SK-N-SH treated with all-trans-retinoic acid at 6 μM for 48 hours (cell line): ENCODE results near the gene AKAP13.

Experiments used
- ATAC-seq: fragments of 200-7000 bp; cut with Tn5 transposase; 3 replicates; pipeline ENCODE4 v1.9.1; 2020; ENCODE audit warnings: mild to moderate bottlenecking, moderate library complexity
- ARNTL ChIP-seq: fragments of 450-650 bp; formaldehyde crosslinking; IDR thresholded peaks from 2 replicates; pipeline ENCODE4 v1.5.0; 2020; ENCODE audit warnings: low read depth, mild to moderate bottlenecking, moderate library complexity, borderline replicate concordance
- BACH2 ChIP-seq: fragments of 250-450 bp; sonication (Bioruptor Pico); IDR thresholded peaks from 2 replicates; pipeline ENCODE4 v1.9.0; 2021; ENCODE audit warnings: mild to moderate bottlenecking, borderline replicate concordance
- ESRRG ChIP-seq: fragments of 250-450 bp; sonication (Bioruptor Pico); IDR thresholded peaks from 2 replicates; pipeline ENCODE4 v1.6.1; 2021; ENCODE audit warnings: mild to moderate bottlenecking
- GLIS3 ChIP-seq: fragments of 250-450 bp; sonication (Bioruptor Pico); IDR thresholded peaks from 2 replicates; pipeline ENCODE4 v1.5.0; 2020; ENCODE audit warnings: mild to moderate bottlenecking, moderate library complexity
- ISL1 ChIP-seq: fragments of 250-450 bp; sonication (Bioruptor Pico); IDR thresholded peaks from 2 replicates; pipeline ENCODE4 v2.1.2; 2022; ENCODE audit warnings: mild to moderate bottlenecking, moderate library complexity
- OSR1 ChIP-seq: fragments of 250-450 bp; sonication (Bioruptor Pico); IDR thresholded peaks from 2 replicates; pipeline ENCODE4 v1.8.0; 2022; ENCODE audit warnings: moderate library complexity, mild to moderate bottlenecking, inconsistent platforms
- PPARA ChIP-seq: fragments of 250-450 bp; sonication (Bioruptor Pico); IDR thresholded peaks from 2 replicates; pipeline ENCODE4 v1.5.0; 2020; ENCODE audit warnings: mild to moderate bottlenecking, borderline replicate concordance
- RARB ChIP-seq: fragments of 250-450 bp; sonication (Bioruptor Pico); IDR thresholded peaks from 2 replicates; pipeline ENCODE4 v1.8.0; 2021; ENCODE audit warnings: mild to moderate bottlenecking, moderate library complexity
- SNAI2 ChIP-seq: fragments of 250-450 bp; sonication (Bioruptor Pico); IDR thresholded peaks from 2 replicates; pipeline ENCODE4 v1.5.0; 2020; ENCODE audit warnings: mild to moderate bottlenecking, moderate library complexity
- TCF4 ChIP-seq: fragments of 250-450 bp; sonication (Bioruptor Pico); IDR thresholded peaks from 2 replicates; pipeline ENCODE4 v1.8.0; 2021; ENCODE audit warnings: mild to moderate bottlenecking, moderate library complexity, borderline replicate concordance
- TOX ChIP-seq: fragments of 250-450 bp; sonication (Bioruptor Pico); IDR thresholded peaks from 2 replicates; pipeline ENCODE4 v1.8.0; 2021; ENCODE audit warnings: mild to moderate bottlenecking, moderate library complexity, borderline replicate concordance
- ZC3H10 ChIP-seq: fragments of 250-450 bp; sonication (Bioruptor Pico); IDR thresholded peaks from 2 replicates; pipeline ENCODE4 v1.5.1; 2021; ENCODE audit warnings: mild to moderate bottlenecking, moderate library complexity
- ZFP3 ChIP-seq: fragments of 250-450 bp; sonication (Bioruptor Pico); IDR thresholded peaks from 2 replicates; pipeline ENCODE4 v1.5.0; 2020; ENCODE audit warnings: mild to moderate bottlenecking, moderate library complexity
- ZFP30 ChIP-seq: fragments of 450-650 bp; formaldehyde crosslinking; IDR thresholded peaks from 2 replicates; pipeline ENCODE4 v1.5.0; 2022; ENCODE audit warnings: mild to moderate bottlenecking, moderate library complexity
- ZNF565 ChIP-seq: fragments of 450-650 bp; formaldehyde crosslinking; conservative IDR thresholded peaks from 2 replicates; pipeline ENCODE4 v1.5.0; 2020; ENCODE audit warnings: low read depth, mild to moderate bottlenecking, moderate library complexity
- ZNF8 ChIP-seq: fragments of 450-650 bp; formaldehyde crosslinking; IDR thresholded peaks from 2 replicates; pipeline ENCODE4 v1.5.0; 2020; ENCODE audit warnings: mild to moderate bottlenecking, moderate library complexity
- TF ChIP-seq, protein P1 (sequence below): fragments of 250-450 bp; sonication (Bioruptor Pico); IDR thresholded peaks from 2 replicates; pipeline ENCODE4 v1.5.0; 2020; ENCODE audit warnings: mild to moderate bottlenecking, moderate library complexity
- TF ChIP-seq, protein P2 (sequence below): fragments of 250-450 bp; sonication (Bioruptor Pico); IDR thresholded peaks from 2 replicates; pipeline ENCODE4 v1.8.0; 2020; ENCODE audit warnings: mild to moderate bottlenecking, moderate library complexity, borderline replicate concordance
- TF ChIP-seq, protein P3 (sequence below): fragments of 250-450 bp; sonication (Bioruptor Pico); IDR thresholded peaks from 2 replicates; pipeline ENCODE4 v1.5.1; 2020; ENCODE audit warnings: low read depth, mild to moderate bottlenecking, moderate library complexity
- TF ChIP-seq, protein P4 (sequence below): fragments of 250-450 bp; sonication (Bioruptor Pico); IDR thresholded peaks from 2 replicates; pipeline ENCODE4 v1.5.1; 2021; ENCODE audit warnings: mild to moderate bottlenecking, moderate library complexity
- TF ChIP-seq, protein P5 (sequence below): fragments of 250-450 bp; sonication (Bioruptor Pico); IDR thresholded peaks from 2 replicates; pipeline ENCODE4 v1.8.0; 2021; ENCODE audit warnings: low read depth, mild to moderate bottlenecking, moderate library complexity, borderline replicate concordance

Gene AKAP13

DNA sequence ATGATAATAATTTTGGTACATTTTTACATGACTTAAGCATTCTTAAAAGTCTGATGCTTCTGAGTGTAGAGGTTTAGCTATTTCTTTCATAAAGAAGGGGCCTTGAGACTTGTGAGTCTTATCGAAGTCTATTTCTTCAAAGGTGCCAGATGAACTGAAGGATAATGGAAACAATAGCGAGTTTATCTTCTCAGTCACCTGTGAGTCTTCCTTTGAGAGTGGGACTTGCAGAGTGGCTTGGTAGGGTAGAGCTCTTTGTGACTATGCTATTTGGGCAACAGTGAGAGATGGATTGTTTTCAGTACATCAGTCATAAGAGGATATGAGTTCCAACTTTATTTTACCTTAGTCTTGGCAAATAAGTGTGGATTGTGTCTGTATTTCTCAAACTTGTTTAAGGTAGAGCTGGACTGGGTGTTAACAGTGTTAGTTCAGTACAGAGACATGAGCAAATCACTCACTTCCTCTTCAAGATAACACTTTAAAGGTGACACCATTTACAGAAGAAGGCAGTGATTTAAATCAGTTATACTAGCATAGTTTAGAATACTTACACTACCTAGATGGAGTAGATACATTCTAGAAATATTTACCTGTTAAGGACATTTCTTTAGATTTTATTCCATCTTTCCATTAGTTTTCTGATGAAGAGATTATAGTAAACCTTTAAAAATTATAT is 3.2 kb downstream of the AKAP13 start (continued):
- TF ChIP-seq, protein P1, sequence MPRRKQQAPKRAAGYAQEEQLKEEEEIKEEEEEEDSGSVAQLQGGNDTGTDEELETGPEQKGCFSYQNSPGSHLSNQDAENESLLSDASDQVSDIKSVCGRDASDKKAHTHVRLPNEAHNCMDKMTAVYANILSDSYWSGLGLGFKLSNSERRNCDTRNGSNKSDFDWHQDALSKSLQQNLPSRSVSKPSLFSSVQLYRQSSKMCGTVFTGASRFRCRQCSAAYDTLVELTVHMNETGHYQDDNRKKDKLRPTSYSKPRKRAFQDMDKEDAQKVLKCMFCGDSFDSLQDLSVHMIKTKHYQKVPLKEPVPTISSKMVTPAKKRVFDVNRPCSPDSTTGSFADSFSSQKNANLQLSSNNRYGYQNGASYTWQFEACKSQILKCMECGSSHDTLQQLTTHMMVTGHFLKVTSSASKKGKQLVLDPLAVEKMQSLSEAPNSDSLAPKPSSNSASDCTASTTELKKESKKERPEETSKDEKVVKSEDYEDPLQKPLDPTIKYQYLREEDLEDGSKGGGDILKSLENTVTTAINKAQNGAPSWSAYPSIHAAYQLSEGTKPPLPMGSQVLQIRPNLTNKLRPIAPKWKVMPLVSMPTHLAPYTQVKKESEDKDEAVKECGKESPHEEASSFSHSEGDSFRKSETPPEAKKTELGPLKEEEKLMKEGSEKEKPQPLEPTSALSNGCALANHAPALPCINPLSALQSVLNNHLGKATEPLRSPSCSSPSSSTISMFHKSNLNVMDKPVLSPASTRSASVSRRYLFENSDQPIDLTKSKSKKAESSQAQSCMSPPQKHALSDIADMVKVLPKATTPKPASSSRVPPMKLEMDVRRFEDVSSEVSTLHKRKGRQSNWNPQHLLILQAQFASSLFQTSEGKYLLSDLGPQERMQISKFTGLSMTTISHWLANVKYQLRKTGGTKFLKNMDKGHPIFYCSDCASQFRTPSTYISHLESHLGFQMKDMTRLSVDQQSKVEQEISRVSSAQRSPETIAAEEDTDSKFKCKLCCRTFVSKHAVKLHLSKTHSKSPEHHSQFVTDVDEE (CRISPR knock-in tag): no peak
- no peak for TF ChIP-seq ZFP3
- TF ChIP-seq, protein P2, sequence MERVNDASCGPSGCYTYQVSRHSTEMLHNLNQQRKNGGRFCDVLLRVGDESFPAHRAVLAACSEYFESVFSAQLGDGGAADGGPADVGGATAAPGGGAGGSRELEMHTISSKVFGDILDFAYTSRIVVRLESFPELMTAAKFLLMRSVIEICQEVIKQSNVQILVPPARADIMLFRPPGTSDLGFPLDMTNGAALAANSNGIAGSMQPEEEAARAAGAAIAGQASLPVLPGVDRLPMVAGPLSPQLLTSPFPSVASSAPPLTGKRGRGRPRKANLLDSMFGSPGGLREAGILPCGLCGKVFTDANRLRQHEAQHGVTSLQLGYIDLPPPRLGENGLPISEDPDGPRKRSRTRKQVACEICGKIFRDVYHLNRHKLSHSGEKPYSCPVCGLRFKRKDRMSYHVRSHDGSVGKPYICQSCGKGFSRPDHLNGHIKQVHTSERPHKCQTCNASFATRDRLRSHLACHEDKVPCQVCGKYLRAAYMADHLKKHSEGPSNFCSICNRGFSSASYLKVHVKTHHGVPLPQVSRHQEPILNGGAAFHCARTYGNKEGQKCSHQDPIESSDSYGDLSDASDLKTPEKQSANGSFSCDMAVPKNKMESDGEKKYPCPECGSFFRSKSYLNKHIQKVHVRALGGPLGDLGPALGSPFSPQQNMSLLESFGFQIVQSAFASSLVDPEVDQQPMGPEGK (CRISPR knock-in tag): no peak
- no peak for TF ChIP-seq ZNF565

DNA sequence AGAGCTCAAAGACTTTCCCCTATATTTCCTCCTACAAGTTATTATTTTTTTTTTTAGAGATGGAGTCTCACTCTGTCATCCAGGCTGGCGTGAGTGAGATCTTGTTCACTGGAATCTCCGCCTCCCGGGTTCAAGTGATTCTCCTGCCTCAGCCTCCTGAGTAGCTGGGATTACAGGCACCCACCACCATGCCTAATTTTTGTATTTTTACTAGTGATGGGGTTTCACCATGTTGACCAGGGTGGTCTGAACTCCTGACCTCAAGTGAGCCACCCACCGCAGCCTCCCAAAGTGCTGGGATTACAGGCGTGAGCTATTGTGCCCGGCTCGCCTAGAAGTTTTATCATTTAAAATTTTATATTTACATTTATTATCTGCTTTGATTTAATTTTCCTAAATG is 5.9 kb downstream of the AKAP13 start:
- no peak for TF ChIP-seq ISL1 (CRISPR knock-in tag)
- no peak for TF ChIP-seq ARNTL (CRISPR knock-in tag)
- no peak for TF ChIP-seq ZFP30 (CRISPR knock-in tag)
- TF ChIP-seq GLIS3 (CRISPR knock-in tag): no peak
- TF ChIP-seq ZC3H10 (CRISPR knock-in tag): no peak
- no peak for TF ChIP-seq ZNF8 (CRISPR knock-in tag)
- TF ChIP-seq SNAI2 (CRISPR knock-in tag): no peak
- TF ChIP-seq, protein P2 (CRISPR knock-in tag): no peak
- TF ChIP-seq RARB: no peak
- TF ChIP-seq OSR1: no peak
- TF ChIP-seq, protein P3, sequence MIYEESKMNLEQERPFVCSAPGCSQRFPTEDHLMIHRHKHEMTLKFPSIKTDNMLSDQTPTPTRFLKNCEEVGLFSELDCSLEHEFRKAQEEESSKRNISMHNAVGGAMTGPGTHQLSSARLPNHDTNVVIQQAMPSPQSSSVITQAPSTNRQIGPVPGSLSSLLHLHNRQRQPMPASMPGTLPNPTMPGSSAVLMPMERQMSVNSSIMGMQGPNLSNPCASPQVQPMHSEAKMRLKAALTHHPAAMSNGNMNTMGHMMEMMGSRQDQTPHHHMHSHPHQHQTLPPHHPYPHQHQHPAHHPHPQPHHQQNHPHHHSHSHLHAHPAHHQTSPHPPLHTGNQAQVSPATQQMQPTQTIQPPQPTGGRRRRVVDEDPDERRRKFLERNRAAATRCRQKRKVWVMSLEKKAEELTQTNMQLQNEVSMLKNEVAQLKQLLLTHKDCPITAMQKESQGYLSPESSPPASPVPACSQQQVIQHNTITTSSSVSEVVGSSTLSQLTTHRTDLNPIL (CRISPR knock-in tag): no peak
- TF ChIP-seq ZFP3: no peak
- no peak for TF ChIP-seq TCF4 (CRISPR knock-in tag)
- TF ChIP-seq ESRRG (CRISPR knock-in tag): no peak
- TF ChIP-seq BACH2: no peak
- TF ChIP-seq, protein P4, sequence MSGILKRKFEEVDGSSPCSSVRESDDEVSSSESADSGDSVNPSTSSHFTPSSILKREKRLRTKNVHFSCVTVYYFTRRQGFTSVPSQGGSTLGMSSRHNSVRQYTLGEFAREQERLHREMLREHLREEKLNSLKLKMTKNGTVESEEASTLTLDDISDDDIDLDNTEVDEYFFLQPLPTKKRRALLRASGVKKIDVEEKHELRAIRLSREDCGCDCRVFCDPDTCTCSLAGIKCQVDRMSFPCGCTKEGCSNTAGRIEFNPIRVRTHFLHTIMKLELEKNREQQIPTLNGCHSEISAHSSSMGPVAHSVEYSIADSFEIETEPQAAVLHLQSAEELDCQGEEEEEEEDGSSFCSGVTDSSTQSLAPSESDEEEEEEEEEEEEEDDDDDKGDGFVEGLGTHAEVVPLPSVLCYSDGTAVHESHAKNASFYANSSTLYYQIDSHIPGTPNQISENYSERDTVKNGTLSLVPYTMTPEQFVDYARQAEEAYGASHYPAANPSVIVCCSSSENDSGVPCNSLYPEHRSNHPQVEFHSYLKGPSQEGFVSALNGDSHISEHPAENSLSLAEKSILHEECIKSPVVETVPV (CRISPR knock-in tag): no peak
- no peak for TF ChIP-seq ZNF565
- TF ChIP-seq PPARA (CRISPR knock-in tag): no peak
- TF ChIP-seq, protein P5, sequence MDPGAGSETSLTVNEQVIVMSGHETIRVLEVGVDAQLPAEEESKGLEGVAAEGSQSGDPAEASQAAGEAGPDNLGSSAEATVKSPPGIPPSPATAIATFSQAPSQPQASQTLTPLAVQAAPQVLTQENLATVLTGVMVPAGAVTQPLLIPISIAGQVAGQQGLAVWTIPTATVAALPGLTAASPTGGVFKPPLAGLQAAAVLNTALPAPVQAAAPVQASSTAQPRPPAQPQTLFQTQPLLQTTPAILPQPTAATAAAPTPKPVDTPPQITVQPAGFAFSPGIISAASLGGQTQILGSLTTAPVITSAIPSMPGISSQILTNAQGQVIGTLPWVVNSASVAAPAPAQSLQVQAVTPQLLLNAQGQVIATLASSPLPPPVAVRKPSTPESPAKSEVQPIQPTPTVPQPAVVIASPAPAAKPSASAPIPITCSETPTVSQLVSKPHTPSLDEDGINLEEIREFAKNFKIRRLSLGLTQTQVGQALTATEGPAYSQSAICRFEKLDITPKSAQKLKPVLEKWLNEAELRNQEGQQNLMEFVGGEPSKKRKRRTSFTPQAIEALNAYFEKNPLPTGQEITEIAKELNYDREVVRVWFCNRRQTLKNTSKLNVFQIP (CRISPR knock-in tag): no peak
- no peak for TF ChIP-seq TOX (CRISPR knock-in tag)
- TF ChIP-seq, all 23 proteins: peak for 0

More for the DNA sequence above, 5.9 kb downstream of the AKAP13 start:
- no peak for ATAC-seq
